GM10248 (cell line): ENCODE data around the gene ETDC.

ENCODE experiments used
- CTCF ChIA-PET: fragments of 300-600 bp; sonication (Branson Sonifier 250); formaldehyde crosslinking; extraction: SDS; loops from one replicate; lab custom pipeline; 2021; ENCODE audit warnings: antibody characterized with exemption; lab: Yijun Ruan, JAX
- POLR2A ChIA-PET: fragments of 350-650 bp; sonication (Branson Sonifier 250); formaldehyde crosslinking; extraction: SDS; loops from one replicate; lab custom pipeline; 2020; ENCODE audit warnings: antibody characterized with exemption; lab: Yijun Ruan, JAX
- DNase-seq: peaks from one replicate; pipeline ENCODE4 v3.0.0; 2012; ENCODE audit errors: extremely low spot score
- CTCF ChIP-seq: IDR thresholded peaks from 2 replicates; pipeline ENCODE4 v1.5.1; 2012; ENCODE audit warnings: mild to moderate bottlenecking, low read depth; ENCODE audit errors: extremely low read depth, missing control alignments, control extremely low read depth

ETDC gene

GRCh38 chrX:135295238-135295943, 13.9 kb upstream of the ETDC start:
- CTCF ChIA-PET, result interaction anchor here (1.1 to 2.2 kb wide), 4 partner anchors 10 to 184 kb away, joined by 3 to 19 read pairs (median 5); no protein-coding TSS in a partner anchor
- POLR2A ChIA-PET, result interaction anchor here (0.6 kb wide), 1 partner anchor 301 kb away, joined by 3 read pairs; no protein-coding TSS in a partner anchor
- DNase-seq, result peak; percentile 62
- TF ChIP-seq CTCF, result peak; percentile 20

GRCh38 chrX:135295944-135296305, 13.4 kb upstream of the ETDC start:
- CTCF ChIA-PET, result interaction anchor here (1.1 to 2.2 kb wide), 5 partner anchors 10 to 184 kb away, joined by 3 to 19 read pairs (median 5); no protein-coding TSS in a partner anchor
- POLR2A ChIA-PET, result interaction anchor here (0.6 kb wide), 1 partner anchor 301 kb away, joined by 3 read pairs; no protein-coding TSS in a partner anchor
- DNase-seq, result no peak

GRCh38 chrX:135302269-135302873, 6.9 kb upstream of the ETDC start:
- ChIA-PET POLR2A (no interaction called here), CTCF (interaction anchor here (0.9 kb wide), 1 partner anchor 10 kb away, joined by 3 read pairs; no protein-coding TSS in a partner anchor)
- TF ChIP-seq CTCF, result no peak
- no peak for DNase-seq

More at GRCh38 chrX:135295944-135296305, 13.4 kb upstream of the ETDC start:
- TF ChIP-seq CTCF, result no peak

- CTCF ChIA-PET, result interaction anchor here (3.3 kb wide), 1 partner anchor 9 kb away, joined by 19 read pairs; no protein-coding TSS in a partner anchor
These were observed 4.5 kb upstream of the ETDC start for GRCh38 chrX:135304741-135305140.

GRCh38 chrX:135307171-135307570, 2.1 kb upstream of the ETDC start:
- DNase-seq, result no peak
- ChIA-PET CTCF (interaction anchor here (3.3 kb wide), 1 partner anchor 11 kb away, joined by 19 read pairs; no protein-coding TSS in a partner anchor), POLR2A (no interaction called here)
- TF ChIP-seq CTCF, result no peak

More at GRCh38 chrX:135304741-135305140, 4.5 kb upstream of the ETDC start:
- TF ChIP-seq CTCF, result no peak
- POLR2A ChIA-PET, result no interaction called here
- DNase-seq, result no peak

- CTCF ChIA-PET, result no interaction called here
- no peak for TF ChIP-seq CTCF
- POLR2A ChIA-PET, result no interaction called here
- no peak for DNase-seq
These were observed 880 bp upstream of the ETDC start for GRCh38 chrX:135308345-135308855.
